G401 (cell line): ENCODE data around the gene RXRA. TPM values are rescaled to one million over a fixed set of nuclear protein-coding genes. Genes with fewer than 3 reads are reported as not detected.

Source experiments
- DNase-seq: peaks from one replicate; pipeline ENCODE4 v3.0.0-alpha.2; 2015; ENCODE audit warnings: low spot score
- in situ Hi-C: cut with HindIII; loops from 2 replicates; pipeline ENCODE4 v1.10.0; 2016; ENCODE audit warnings: low sequenced_read_pairs, mixed read lengths
- total RNA-seq: library from RNA; depleted of rRNA; stranded (reverse); fragments of >200 nt; shearing (Covaris generic); gene quantifications from 2 replicates; pipeline ENCODE4 v1.2.3, GENCODE V29; 2014

Gene RXRA
- total RNA-seq, 1 experiment from 2014 or later = 18.9 TPM

DNA sequence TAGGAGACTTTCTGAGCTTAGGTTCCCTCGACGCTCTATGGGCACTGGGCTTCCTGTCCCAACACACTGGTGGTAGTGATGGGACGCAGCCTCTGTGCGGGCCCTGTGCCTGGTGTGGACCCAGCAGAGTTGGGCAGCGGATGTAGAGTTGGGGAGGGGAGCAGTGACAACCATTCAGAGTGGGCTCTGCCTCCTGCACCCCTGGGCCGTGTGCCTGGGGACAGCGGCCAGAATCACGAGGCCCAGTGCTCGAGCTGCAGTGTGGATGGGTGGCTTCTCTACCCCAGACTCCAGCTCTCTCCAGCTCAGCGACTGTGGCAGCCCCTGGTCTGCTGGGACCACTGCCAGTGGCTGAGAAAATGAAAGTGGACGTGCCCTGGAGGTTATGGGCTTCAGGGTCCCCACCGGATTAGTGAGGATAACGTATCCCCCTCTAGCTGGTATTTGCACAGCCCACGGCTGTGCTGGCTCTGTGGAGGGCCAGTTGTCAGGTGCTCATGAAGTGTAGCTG is 18.6 kb downstream of the RXRA start:
- no peak for DNase-seq
- in situ Hi-C loops = no loop called here

GRCh38 chr9:134345737-134346136 is 19.5 kb downstream of the RXRA start:
- DNase-seq = no peak
- in situ Hi-C loops = no loop called here

DNA sequence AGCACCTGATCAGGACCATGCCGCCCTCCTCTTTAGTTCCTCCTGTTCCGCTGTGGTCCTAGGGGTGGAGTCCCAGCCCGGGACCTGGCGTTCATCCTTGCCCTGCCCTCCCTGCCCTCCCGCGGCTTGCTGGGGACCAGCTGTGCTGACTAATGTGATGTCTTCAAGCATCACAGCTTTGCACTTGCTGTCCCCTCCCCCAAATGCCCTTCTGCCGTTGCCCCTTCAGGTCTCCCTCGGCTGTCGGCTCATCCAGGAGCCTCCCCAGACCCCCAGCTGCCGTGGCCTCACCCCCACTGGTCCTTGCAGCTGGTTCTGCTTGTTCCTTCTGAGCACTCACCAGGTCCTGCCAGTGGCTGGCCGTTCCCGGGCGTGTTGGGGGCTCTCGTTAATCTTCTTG is 19.9 kb downstream of the RXRA start:
- in situ Hi-C loops = no loop called here
- no peak for DNase-seq

DNA sequence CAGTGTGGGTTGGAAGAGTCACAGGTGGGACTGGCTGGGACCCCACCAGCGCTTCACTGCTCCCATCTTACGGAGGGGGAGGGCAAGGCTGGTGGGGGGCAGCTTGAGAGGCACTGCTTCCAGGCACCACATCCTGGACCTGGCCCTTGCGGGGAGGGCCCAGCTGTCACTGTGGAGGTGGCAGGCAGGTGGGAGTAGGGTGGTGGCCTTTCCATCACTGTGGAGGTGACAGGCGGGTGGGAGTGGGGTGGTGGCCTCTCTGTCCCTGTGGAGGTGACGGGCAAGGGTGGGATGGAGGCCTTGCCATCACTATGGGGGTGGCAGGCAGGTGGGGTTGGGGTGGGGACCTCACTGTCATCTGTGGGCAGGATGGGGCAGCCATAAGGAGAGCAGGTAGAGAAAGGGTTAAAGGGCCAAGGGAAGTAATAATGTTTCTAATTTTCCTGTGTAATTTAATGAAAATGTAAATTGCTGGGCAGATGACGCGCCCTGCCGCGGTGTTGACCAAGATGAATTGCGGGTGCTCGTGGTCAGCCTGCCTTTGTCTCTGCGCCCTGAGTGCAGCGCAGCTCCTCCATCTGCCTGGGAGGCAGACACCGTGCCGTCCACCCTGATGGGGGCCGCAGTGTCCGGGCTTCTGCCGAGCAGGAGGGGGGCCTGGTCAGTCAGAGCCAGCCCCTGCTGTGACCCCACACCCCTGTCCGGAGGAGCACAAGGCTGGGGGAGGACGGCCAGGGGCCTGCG is 20.8 kb downstream of the RXRA start:
- in situ Hi-C loops = no loop called here

GRCh38 chr9:134347996-134348395 is 21.7 kb downstream of the RXRA start:
- no peak for DNase-seq
- in situ Hi-C loops = no loop called here

More for the DNA sequence above, 20.8 kb downstream of the RXRA start:
- no peak for DNase-seq

DNA sequence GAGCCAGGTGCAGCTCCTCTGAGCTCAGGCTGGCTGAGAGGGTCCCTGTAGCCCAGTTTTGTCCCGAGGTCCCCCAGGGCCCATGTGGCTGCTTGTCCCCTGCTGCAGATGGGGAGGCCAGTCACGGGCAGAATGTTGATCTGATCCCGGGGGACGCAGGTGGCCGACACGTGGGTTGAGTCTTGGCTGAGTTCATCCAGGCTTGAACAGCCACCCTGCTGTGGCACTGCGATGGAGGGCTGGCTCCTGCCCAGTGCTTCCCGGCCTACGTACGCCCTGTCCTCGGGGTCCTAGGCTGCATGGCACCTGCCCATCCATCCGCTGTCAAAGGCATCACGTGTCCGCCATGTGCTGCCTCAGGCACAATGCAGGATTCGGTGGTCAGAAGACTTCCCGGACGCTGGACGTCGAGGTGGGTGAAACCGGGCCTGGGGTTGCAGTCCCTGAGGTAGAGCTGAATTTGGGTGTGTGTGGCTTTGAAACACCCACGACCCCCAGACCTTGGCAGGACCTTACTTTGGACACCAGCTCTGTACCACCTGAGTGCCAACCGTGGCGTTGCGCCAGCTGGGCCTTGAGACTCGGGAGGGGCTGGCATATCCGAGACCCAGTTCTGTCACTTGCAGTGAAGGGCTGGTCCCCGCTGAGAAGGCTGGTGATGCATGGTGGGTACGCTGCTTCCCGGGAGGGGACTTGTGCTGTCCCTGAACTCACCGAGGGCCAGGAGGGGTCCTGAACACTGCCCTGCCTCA is 22.3 kb downstream of the RXRA start:
- no peak for DNase-seq
- in situ Hi-C loops = no loop called here

DNA sequence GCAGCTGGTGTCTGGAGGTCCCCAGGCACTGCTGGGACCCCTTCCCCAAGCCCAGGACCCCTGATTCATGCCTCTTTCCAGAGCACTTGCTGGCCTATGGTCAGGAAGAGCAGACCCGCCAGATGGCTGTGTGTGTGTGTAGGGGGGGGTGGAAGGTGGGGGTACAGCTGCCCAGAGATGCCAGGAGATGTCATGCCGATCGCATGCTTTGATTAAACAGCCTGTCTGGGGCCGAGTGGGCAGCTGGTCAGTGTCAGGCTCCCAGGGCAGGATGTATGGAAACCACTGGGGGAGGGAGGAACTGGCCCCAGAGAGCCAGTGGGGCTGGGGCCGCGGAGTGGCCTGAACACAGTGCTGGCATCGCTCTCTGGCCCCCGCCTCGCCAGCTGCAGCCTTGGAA is 23.7 kb downstream of the RXRA start:
- no peak for DNase-seq
- in situ Hi-C loops = no loop called here

- DNase-seq = no peak
- in situ Hi-C loops = no loop called here
These were observed 24.2 kb downstream of the RXRA start for GRCh38 chr9:134350416-134350994.

DNA sequence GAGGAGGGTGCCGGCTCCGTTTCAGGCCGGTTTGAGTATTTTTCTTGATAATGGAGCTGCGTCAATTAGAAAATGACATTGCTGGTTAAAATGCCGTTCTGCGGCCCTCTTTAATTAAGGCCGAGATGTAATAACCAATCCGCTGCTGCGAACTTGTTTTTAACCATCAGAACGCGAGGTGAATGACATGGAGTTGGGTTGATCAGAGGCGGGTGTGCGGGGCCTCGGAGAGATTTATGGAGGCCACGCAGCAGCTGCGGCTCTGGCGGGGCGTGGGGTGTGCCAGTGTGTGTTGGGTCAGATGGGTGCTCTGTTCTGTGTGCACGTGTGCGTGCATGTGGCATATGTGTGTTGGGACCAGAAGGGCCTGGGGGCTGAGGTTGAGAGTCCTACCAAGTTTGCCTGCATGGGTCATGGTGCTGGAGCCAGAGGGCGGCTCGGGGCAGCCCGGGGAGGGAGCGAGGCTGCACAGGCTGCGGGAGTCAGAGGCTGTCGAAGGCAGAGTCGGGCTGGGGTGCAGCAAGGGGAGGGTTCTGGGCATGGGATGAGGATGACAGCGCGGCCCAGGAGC is 25.4 kb downstream of the RXRA start:
- in situ Hi-C loops = no loop called here
- no peak for DNase-seq

GRCh38 chr9:134352247-134352933 is 26.1 kb downstream of the RXRA start:
- DNase-seq = no peak
- in situ Hi-C loops = no loop called here

GRCh38 chr9:134353539-134353938 is 27.3 kb downstream of the RXRA start:
- in situ Hi-C loops = no loop called here
- no peak for DNase-seq

DNA sequence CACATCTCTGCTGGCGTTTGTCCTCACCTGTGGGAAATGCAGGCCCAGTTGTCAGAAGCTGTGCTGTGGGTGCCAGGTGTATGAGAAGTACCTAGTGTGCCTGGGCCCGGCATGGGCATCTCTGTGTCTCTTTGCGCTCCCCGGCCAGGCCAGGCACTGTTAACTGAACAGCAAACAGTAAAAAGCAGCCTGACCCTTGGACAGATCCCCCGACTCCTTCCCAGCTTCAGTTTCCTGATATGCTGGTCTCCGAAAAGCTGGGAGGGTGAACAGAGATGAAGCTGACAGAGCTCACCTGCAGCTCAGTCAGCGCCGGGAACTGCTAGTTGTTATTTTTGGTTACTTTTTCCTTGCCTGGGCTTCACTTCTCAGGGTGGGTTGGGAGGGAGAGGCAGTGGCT is 28.9 kb downstream of the RXRA start:
- DNase-seq = no peak
- in situ Hi-C loops = no loop called here

GRCh38 chr9:134355561-134356279 is 29.5 kb downstream of the RXRA start:
- in situ Hi-C loops = no loop called here
- no peak for DNase-seq

- in situ Hi-C loops = no loop called here
- DNase-seq = no peak
These were observed 30.5 kb downstream of the RXRA start for GRCh38 chr9:134356496-134357470.

DNA sequence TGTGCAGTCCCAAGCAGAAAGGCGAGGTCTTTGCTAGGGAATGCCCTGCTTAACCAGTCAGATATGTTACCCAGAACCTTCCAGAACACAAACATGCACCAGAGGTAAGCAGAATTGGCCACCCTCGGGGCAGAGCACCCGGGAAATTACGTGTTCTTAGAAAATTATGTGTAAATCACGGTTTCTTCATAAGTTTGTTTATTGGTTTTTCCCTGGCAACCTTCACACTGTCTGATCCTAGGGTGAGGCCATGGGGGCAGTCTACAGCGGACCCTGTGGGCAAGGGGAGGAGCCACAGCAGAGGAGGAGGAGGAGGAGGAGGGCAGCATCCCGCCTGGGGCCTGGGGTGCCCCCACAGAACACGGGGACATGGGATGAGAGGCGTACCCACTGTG is 31.4 kb downstream of the RXRA start:
- in situ Hi-C loops = no loop called here
- DNase-seq = no peak

DNA sequence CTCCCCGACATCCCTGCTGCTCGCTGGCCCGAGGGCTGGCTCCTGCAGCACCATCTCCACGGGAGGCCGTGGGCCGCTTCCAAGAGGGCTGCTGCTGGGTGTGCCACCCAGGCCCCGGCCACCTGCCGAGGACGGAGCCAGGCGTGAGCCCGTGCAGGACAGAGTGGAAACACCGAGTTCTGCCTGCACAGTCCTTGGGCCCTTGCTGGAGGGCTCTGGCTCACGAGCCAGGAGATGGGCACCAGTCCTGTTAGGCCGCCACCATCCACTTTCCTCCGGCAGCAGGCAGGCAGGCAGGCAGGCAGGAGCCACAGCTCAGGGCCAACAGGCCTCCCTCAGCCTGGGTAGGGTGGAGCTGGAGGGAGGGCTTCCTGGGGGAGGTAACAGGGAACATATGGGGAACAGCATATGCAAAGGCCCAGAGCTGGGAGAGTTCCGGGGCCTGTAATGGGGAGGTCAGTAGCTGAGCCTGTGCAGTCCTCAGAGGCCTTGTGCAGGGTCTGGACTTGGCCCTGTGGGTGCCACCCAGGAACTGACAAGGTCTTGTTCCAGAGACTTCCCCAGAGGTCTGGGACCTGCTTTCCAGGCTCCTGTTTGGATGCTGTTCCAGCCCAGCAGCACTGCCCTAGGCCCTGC is 31.9 kb downstream of the RXRA start:
- in situ Hi-C loops = no loop called here
- DNase-seq = no peak

- DNase-seq = no peak
- in situ Hi-C loops = no loop called here
These were observed 32.5 kb downstream of the RXRA start for GRCh38 chr9:134358662-134359319.
